HG03280 (cell line): ENCODE measurements around the gene CRABP1.

Experiments
- ATAC-seq: cut with Tn5 transposase; IDR thresholded peaks from one replicate; pipeline ENCODE4 v1.9.1; 2021; ENCODE audit warnings: mild to moderate bottlenecking, moderate library complexity; ENCODE audit not compliant: unreplicated experiment

CRABP1 gene

GRCh38 chr15:78316283-78317083, 23.7 kb upstream of the CRABP1 start:
- ATAC-seq, result no peak

- no peak for ATAC-seq
Measured at GRCh38 chr15:78317145-78317836, 22.9 kb upstream of the CRABP1 start.

- no peak for ATAC-seq
Measured at GRCh38 chr15:78319588-78319987, 20.6 kb upstream of the CRABP1 start.

GRCh38 chr15:78320183-78320582, 20.0 kb upstream of the CRABP1 start:
- no peak for ATAC-seq

- ATAC-seq, result no peak
Measured at GRCh38 chr15:78321041-78321570, 19.0 kb upstream of the CRABP1 start.

GRCh38 chr15:78321786-78322185, 18.4 kb upstream of the CRABP1 start:
- ATAC-seq, result no peak

- no peak for ATAC-seq
Measured at GRCh38 chr15:78322243-78322642, 17.9 kb upstream of the CRABP1 start.

GRCh38 chr15:78322724-78323521, 17.2 kb upstream of the CRABP1 start:
- no peak for ATAC-seq

- no peak for ATAC-seq
Measured at GRCh38 chr15:78323693-78324092, 16.5 kb upstream of the CRABP1 start.

GRCh38 chr15:78324144-78324543, 16.0 kb upstream of the CRABP1 start:
- ATAC-seq, result no peak

- ATAC-seq, result no peak
Measured at GRCh38 chr15:78325092-78325843, 14.9 kb upstream of the CRABP1 start.

- no peak for ATAC-seq
Measured at GRCh38 chr15:78327466-78327865, 12.7 kb upstream of the CRABP1 start.

- ATAC-seq, result no peak
Measured at GRCh38 chr15:78329625-78330024, 10.5 kb upstream of the CRABP1 start.

- ATAC-seq, result no peak
Measured at GRCh38 chr15:78334845-78335244, 5.3 kb upstream of the CRABP1 start.

GRCh38 chr15:78335985-78336384, 4.2 kb upstream of the CRABP1 start:
- no peak for ATAC-seq

GRCh38 chr15:78338781-78339180, 1.4 kb upstream of the CRABP1 start:
- ATAC-seq, result no peak

GRCh38 chr15:78339559-78339958, 594 bp upstream of the CRABP1 start:
- ATAC-seq, result no peak

GRCh38 chr15:78341057-78341987, 1.2 kb downstream of the CRABP1 start:
- no peak for ATAC-seq

GRCh38 chr15:78342021-78342420, 1.9 kb downstream of the CRABP1 start:
- ATAC-seq, result no peak
